Panc1 (cell line): ENCODE measurements around the gene KIF3B. TPM values are rescaled to one million over a fixed set of nuclear protein-coding genes. Genes with fewer than 3 reads are reported as not detected.
A peak's percentile ranks its signal among the peaks of the same experiment; 100 is the strongest.

ENCODE experiments used
- ATAC-seq: fragments of 200-7000 bp; cut with Tn5 transposase; 2 replicates; pipeline ENCODE4 v1.9.1; 2020; ENCODE audit warnings: mild to moderate bottlenecking, moderate library complexity
- BruUV-seq: library from RNA; stranded (reverse); fragments of 400-500 nt; replicated peaks from 2 replicates; lab custom pipeline; 2021; lab: Mats Ljungman, UMichigan
- CTCF ChIA-PET: fragments of 300-600 bp; sonication (Branson Sonifier 250); formaldehyde crosslinking; loops from one replicate; lab custom pipeline; 2022; ENCODE audit warnings: antibody characterized with exemption; lab: Charles Lee
- POLR2A ChIA-PET: fragments of 300-600 bp; sonication (Branson Sonifier 250); formaldehyde crosslinking; loops from one replicate; lab custom pipeline; 2022; ENCODE audit warnings: antibody characterized with exemption; lab: Charles Lee
- DNase-seq: peaks from one replicate; pipeline ENCODE4 v3.0.0-alpha.2; 2010; ENCODE audit warnings: low read depth, low spot score
- H3K27ac ChIP-seq: 2 replicates; pipeline ENCODE4 v1.5.1; 2011; ENCODE audit warnings: mild to moderate bottlenecking, low read length, inconsistent platforms
- H3K27me3 ChIP-seq: fragments of 200-500 bp; sonication (Bioruptor generic); 2 replicates; pipeline ENCODE4 v1.6.0; 2014; ENCODE audit warnings: low read length, inconsistent platforms; ENCODE audit not compliant: control insufficient read depth, insufficient read depth
- H3K36me3 ChIP-seq: fragments of 200-500 bp; sonication (Bioruptor generic); 2 replicates; pipeline ENCODE4 v1.5.1; 2014; ENCODE audit warnings: inconsistent platforms, mild to moderate bottlenecking, low read length, moderate library complexity; ENCODE audit not compliant: control insufficient read depth, insufficient read depth
- H3K4me1 ChIP-seq: 2 replicates; pipeline ENCODE4 v1.5.1; 2011; ENCODE audit warnings: inconsistent platforms, mild to moderate bottlenecking, low read length, moderate library complexity; ENCODE audit not compliant: control insufficient read depth, insufficient read depth
- H3K4me3 ChIP-seq, 2 experiments: 2 replicates each; pipeline ENCODE4 v1.5.1; 2011 to 2012; ENCODE audit warnings: low read depth in 2 of 2, low read length in 2 of 2, mild to moderate bottlenecking in 2 of 2, inconsistent platforms in 1 of 2, moderate library complexity in 1 of 2
- H3K9me3 ChIP-seq: fragments of 200-500 bp; sonication (Bioruptor generic); 2 replicates; pipeline ENCODE4 v1.5.1; 2014; ENCODE audit warnings: low read depth, mild to moderate bottlenecking, inconsistent platforms, low read length, moderate library complexity; ENCODE audit not compliant: control insufficient read depth, insufficient read depth
- CTCF ChIP-seq: fragments of 450-650 bp; IDR thresholded peaks from 2 replicates; pipeline ENCODE4 v1.5.1; 2017; ENCODE audit warnings: mild to moderate bottlenecking
- POLR2AphosphoS5 ChIP-seq: IDR thresholded peaks from 2 replicates; pipeline ENCODE4 v1.6.1; 2012; ENCODE audit warnings: mild to moderate bottlenecking, low read depth, low read length, moderate library complexity
- REST ChIP-seq, 2 experiments: IDR thresholded peaks; 2 replicates each; pipeline ENCODE4 v1.6.1; 2011 to 2012; ENCODE audit warnings: low read depth in 2 of 2, control low read depth in 1 of 2, low read length in 1 of 2, mild to moderate bottlenecking in 1 of 2, moderate library complexity in 1 of 2; ENCODE audit not compliant: insufficient read depth in 1 of 2
- SIN3A ChIP-seq: IDR thresholded peaks from 2 replicates; pipeline ENCODE4 v1.6.1; 2012; ENCODE audit warnings: low read depth, mild to moderate bottlenecking, low read length, moderate library complexity, borderline replicate concordance; ENCODE audit not compliant: insufficient read depth
- TCF7L2 ChIP-seq: IDR thresholded peaks from 2 replicates; pipeline ENCODE4 v1.6.1; 2011; ENCODE audit warnings: mild to moderate bottlenecking, low read depth, low read length, inconsistent platforms
- in situ Hi-C: cut with HindIII; loops from 2 replicates; pipeline ENCODE4 v1.10.0; 2016; ENCODE audit warnings: low sequenced_read_pairs, low pct_unique_long_range_greater_than_20kb
- intact Hi-C: fragments of 100-400 bp; cut with micrococcal nuclease; formaldehyde crosslinking; loops from one replicate; pipeline ENCODE4 v1.10.0; 2022; ENCODE audit not compliant: unreplicated experiment
- total RNA-seq: library from RNA; stranded (reverse); gene quantifications from one replicate; pipeline ENCODE4 v1.2.1, GENCODE V29; 2021; ENCODE audit not compliant: unreplicated experiment

KIF3B gene
- total RNA-seq, 1 experiment from 2014 or later = 67.8 TPM

GRCh38 chr20:32362901-32363364, 85.5 kb downstream of the KIF3B start:
- no peak overlapping the region for H3K27ac ChIP-seq
- DNase-seq = no peak
- no peak for ATAC-seq
- intact Hi-C loops (no loop called here), in situ Hi-C loops (loop anchor here (5.0 kb wide), 1 partner anchor 59 kb away; no protein-coding TSS in a partner anchor)
- TF ChIP-seq REST (IDR thresholded peaks at IDR 0.05; ENCODE audit: insufficient read depth in 1 of 2, low read depth in 2 of 2, low read length in 1 of 2) = 0 out of 4 replicates have a peak, but pooled peaks of 1 of the 2 experiments have one; percentile 12
- no peak for TF ChIP-seq SIN3A
- TF ChIP-seq TCF7L2 = no peak
- TF ChIP-seq CTCF = no peak
- no peak for TF ChIP-seq POLR2AphosphoS5
- POLR2A ChIA-PET = interaction anchor here (0.6 kb wide), 1 partner anchor 58 kb away, joined by 4 read pairs; no protein-coding TSS in a partner anchor
- no peak overlapping the region for H3K4me3 ChIP-seq
- CTCF ChIA-PET = no interaction called here
- H3K9me3 ChIP-seq = no peaks in the 10 kb centered on the region
- peaks cover 4% of the 10 kb centered on the region; the same call in 1 of the 2 replicates for H3K36me3 ChIP-seq
- no TSS peak for BruUV-seq
- peaks cover 52% of the 10 kb centered on the region for H3K4me1 ChIP-seq
- H3K27me3 ChIP-seq = no peaks in the 10 kb centered on the region

DNA sequence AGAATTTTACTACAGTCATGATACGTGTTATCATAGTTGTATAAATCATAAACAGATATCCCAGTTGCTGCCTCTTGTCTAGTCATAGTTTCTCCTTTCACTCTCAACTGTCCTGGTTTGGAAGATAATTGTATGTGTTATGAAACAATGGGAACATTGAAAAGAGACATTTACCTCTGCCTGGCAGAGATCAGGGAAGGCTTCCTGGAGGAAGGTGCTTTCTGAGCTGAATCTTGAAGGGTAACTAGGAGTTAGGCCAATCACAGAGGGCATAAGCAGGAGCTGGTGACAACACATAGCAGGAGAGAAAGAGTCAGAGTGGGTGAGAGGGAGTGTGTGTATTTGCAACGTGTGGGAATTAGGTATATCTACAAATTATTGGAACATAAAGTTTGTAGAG, 86.0 kb downstream of the KIF3B start:
- BruUV-seq = no TSS peak
- in situ Hi-C loops = loop anchor here (5.0 kb wide), 1 partner anchor 59 kb away; no protein-coding TSS in a partner anchor

More for the DNA sequence above, 86.0 kb downstream of the KIF3B start:
- Histone ChIP-seq H3K4me3 (no peak overlapping the region), H3K36me3 (peaks cover 6% of the 10 kb centered on the region; the same call in 1 of the 2 replicates), H3K27me3 (no peaks in the 10 kb centered on the region), H3K27ac (0 out of 2 replicates have a peak overlapping the region, but pooled peaks have one; percentile 2), H3K4me1 (peaks cover 56% of the 10 kb centered on the region), H3K9me3 (no peaks in the 10 kb centered on the region)
- no peak for ATAC-seq
- ChIA-PET CTCF (no interaction called here), POLR2A (no interaction called here)
- TF ChIP-seq SIN3A (no peak), REST (IDR thresholded peaks at IDR 0.05; ENCODE audit: insufficient read depth in 1 of 2, low read depth in 2 of 2, low read length in 1 of 2) (no peak), POLR2AphosphoS5 (no peak; the same call in 1 of the 2 replicates), CTCF (no peak), TCF7L2 (no peak)
- intact Hi-C loops = no loop called here
- DNase-seq = no peak
